ENCODE measurements around the gene EVC2. TPM values are rescaled to one million over a fixed set of nuclear protein-coding genes. Genes with fewer than 3 reads are reported as not detected.

The EVC2 gene
- total RNA-seq, 4 donors from 2014 or later: 15.7 to 24.5 (median 17.2) TPM

GRCh38 chr4:5696341-5696740 is 12.0 kb downstream of the EVC2 start:
- Histone ChIP-seq H3K36me3 (peaks cover 11 to 28% of the 10 kb centered on the region in 2 donors), H3K27ac (no peak overlapping the region), H3K4me1 (no peaks in the 10 kb centered on the region), H3K4me3 (replicated peaks in 1 of 3) (no peak overlapping the region), H3K9me3 (no peaks in the 10 kb centered on the region), H3K27me3 (no peaks in the 10 kb centered on the region)
- no peak for DNase-seq
- intact Hi-C loops (cut with DNase I): no loop called here
- TF ChIP-seq POLR2A (IDR thresholded peaks at IDR 0.05) (no peak), CTCF (IDR thresholded peaks at IDR 0.05) (no peak)
- 91 to 93% methylated on average over 11 of the region's 11 CpGs for WGBS, 2 donors

GRCh38 chr4:5693871-5694270 is 14.5 kb downstream of the EVC2 start:
- Histone ChIP-seq H3K27me3 (no peaks in the 10 kb centered on the region), H3K9me3 (no peaks in the 10 kb centered on the region), H3K4me1 (no peaks in the 10 kb centered on the region), H3K36me3 (peaks cover 18 to 46% of the 10 kb centered on the region in 2 donors), H3K27ac (no peak overlapping the region), H3K4me3 (replicated peaks in 1 of 3) (no peak overlapping the region)
- 88 to 91% methylated on average over 4 of the region's 4 CpGs for WGBS, 2 donors
- no peak for TF ChIP-seq POLR2A (IDR thresholded peaks at IDR 0.05)
- TF ChIP-seq CTCF (IDR thresholded peaks at IDR 0.05): no peak
- intact Hi-C loops (cut with DNase I): no loop called here
- DNase-seq: no peak

- H3K4me1 ChIP-seq: no peaks in the 10 kb centered on the region
- no peak for DNase-seq
- intact Hi-C loops (cut with DNase I): no loop called here
- no peak overlapping the region for H3K4me3 ChIP-seq (replicated peaks in 1 of 3)
- TF ChIP-seq POLR2A (IDR thresholded peaks at IDR 0.05) (no peak), CTCF (IDR thresholded peaks at IDR 0.05) (no peak)
- no peaks in the 10 kb centered on the region for H3K27me3 ChIP-seq
- H3K36me3 ChIP-seq: peaks cover 18 to 47% of the 10 kb centered on the region in 2 donors
- H3K27ac ChIP-seq: no peak overlapping the region
- H3K9me3 ChIP-seq: no peaks in the 10 kb centered on the region
- WGBS, 2 donors: 87 to 91% methylated on average over 6 to 7 of the region's 7 CpGs
Observed at GRCh38 chr4:5691491-5692132, 16.7 kb downstream of the EVC2 start.

GRCh38 chr4:5689065-5689464 is 19.3 kb downstream of the EVC2 start:
- H3K9me3 ChIP-seq: no peaks in the 10 kb centered on the region
- H3K4me1 ChIP-seq: no peaks in the 10 kb centered on the region
- no peaks in the 10 kb centered on the region for H3K27me3 ChIP-seq
- no peak overlapping the region for H3K4me3 ChIP-seq (replicated peaks in 1 of 3)
- no peak overlapping the region for H3K27ac ChIP-seq
- intact Hi-C loops (cut with DNase I): no loop called here
- TF ChIP-seq POLR2A (IDR thresholded peaks at IDR 0.05) (no peak), CTCF (IDR thresholded peaks at IDR 0.05) (no peak)
- H3K36me3 ChIP-seq: peaks cover 33 to 66% of the 10 kb centered on the region in 2 donors
- 91 to 95% methylated on average over 8 of the region's 8 CpGs for WGBS, 2 donors
- DNase-seq: no peak

- Histone ChIP-seq H3K36me3 (peaks cover 27 to 50% of the 10 kb centered on the region in 2 donors), H3K4me3 (replicated peaks in 1 of 3) (no peak overlapping the region), H3K27me3 (no peaks in the 10 kb centered on the region), H3K4me1 (no peaks in the 10 kb centered on the region), H3K27ac (no peak overlapping the region), H3K9me3 (no peaks in the 10 kb centered on the region)
- 93 to 94% methylated on average over 6 of the region's 6 CpGs for WGBS, 2 donors
- intact Hi-C loops (cut with DNase I): no loop called here
- DNase-seq: no peak
- TF ChIP-seq CTCF (IDR thresholded peaks at IDR 0.05): no peak
- no peak for TF ChIP-seq POLR2A (IDR thresholded peaks at IDR 0.05)
Observed at GRCh38 chr4:5686338-5686737, 22.0 kb downstream of the EVC2 start.
